ENCODE data around the gene NR2F1-AS1.

GRCh38 chr5:93575461-93576414, 5.3 kb downstream of the NR2F1-AS1 start:
- TF ChIP-seq CTCF (conservative IDR thresholded peaks at IDR 0.05; ENCODE audit: low read length), result no peak
- TF ChIP-seq EZH2phosphoT487 (IDR thresholded peaks at IDR 0.05; ENCODE audit: borderline replicate concordance, low read depth, low read length), result no peak

Data from OCI-LY7 (cell line).